Activated CD4-positive, CD25-positive, alpha-beta regulatory T cell (primary cell): Measurements from ENCODE around the gene PTPRD.

Experiments
- DNase-seq, 4 experiments: peaks; one replicate each; lab custom pipeline; 2025; lab: John Stamatoyannopoulos, UW

The PTPRD gene

DNA sequence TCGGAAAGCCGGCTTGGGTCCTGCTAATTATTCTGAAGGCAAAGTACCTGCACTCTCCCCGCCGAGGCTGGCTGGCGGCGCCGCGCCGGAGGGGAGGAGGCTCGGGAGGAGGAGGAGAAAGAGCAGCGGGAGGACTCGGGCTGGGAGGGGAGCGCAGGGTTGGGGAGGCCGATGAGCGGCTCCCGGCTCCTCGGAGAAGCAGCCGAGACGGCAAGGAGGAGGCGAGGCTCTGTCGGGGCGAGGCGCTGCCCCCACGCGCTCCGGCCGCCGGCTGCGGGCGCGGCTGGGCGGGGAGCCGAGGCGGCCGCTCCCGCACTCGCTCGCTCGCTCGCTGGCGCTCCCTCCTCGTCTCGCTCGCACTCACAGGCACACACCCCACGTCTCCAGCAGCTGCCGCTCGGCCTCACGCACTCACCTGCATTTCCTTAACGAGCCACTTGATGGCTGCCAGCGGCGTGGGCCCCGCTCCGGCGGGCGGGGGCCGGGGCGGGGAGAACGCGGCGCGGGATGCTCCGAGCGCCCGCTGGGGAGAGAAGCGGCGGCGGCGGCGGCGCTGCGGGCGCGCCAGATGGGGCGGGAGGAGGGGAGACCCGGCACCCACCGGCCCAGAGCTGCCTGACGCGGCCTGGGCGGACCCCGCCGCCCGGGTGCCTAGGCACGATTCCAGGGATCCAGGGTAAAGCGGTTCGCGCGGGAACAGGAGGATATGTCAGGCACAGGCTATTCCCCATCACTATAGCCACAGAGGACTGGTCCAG lies at the start of gene PTPRD:
TSS of gene PTPRD (minus strand) at position 362 of the 758 bp plus-strand sequence.
- DNase-seq, result no peak

DNA sequence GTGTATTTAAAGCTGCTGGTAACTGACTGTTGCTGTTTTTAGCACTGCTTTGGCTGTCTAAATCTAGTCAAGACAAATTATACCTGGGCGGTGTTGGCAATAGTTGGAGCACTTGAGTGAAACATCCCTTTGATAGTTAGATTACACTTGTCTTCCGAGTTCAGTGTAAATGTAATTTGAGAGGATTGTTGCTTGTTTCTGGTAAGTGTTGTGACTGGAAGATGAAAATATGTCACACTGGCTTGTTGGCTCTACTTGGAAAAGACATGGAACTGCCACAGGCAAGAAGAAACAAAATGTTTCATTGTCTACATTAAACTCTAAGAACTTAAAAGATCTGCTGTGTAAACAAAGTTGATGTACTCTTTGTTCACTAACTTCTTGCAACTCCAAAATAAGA lies 49.2 kb upstream of the PTPRD start:
- DNase-seq, result no peak

DNA sequence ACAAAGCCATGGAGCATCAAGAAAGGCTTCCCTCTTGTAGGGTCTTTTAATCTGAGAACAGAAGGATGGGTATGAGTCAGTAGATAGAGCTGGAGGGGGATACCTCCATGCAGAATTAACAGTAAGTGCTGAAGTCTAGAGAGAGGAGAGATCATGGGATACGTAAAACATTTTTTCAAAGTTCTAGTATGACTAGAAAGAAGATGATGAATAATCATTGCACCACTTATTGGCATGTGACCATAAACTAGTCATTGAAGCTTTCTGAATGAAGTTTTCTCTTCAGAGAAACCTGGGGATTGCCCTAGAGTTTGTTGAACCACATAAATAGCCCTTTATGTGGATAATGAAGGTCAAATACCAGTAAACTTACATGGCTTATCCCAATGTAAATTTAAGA lies 48.6 kb upstream of the PTPRD start:
- no peak for DNase-seq

DNA sequence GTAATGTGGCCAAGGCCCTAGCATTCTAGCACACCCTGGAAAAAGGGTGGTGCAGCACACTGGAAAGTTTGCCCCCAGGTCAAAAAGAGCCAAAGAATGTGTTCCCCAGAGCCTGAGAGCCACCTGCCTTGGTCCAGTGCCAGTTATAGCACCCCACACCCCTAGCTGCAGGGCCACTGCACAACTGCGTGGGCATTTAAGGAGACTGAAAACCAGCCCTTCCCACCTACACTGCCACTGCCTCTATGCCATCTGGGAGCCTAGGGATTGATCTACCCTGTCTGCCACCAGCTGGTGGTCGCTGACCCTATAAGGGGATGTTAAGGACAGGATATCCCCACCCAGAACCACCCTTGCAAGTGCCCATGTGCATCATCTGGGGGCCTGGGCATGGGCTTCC lies 38.2 kb upstream of the PTPRD start:
- no peak for DNase-seq

DNA sequence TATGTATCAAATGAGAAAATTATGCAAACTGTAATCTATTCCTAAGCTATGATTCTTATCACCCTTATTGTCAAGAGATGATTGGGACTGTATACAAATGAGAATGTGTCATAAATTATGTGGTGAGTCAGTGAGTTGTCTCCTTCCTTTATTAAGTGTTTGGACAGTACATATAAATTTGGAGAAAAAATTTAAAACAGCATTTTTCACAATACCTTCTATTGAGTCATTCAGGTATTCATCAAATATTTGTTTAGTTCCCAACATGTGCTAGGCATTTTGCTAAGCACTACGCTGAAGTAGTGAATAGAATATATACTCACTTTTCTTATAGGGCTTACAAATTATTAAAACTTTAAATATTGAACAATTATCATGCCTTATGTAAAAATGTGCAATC lies 36.3 kb upstream of the PTPRD start:
- DNase-seq, result no peak

DNA sequence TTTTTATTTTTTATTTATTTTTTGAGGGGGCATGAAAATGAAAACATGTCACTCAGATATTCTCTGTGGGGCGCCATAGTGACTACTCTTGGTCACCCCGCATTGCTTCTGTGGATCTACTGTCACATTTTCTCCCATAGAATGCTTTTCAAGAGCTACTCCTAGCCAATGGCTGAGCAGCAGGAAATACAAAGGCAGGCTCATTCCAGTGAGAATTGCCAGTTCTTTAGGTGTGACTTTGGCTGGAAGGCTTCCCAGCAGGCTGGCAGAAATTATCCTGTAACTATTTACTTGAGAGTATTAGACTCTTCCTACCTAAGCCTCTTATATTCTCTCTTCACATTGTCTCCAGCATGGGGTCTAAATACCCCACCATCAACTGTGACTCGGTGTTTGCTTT lies 21.0 kb upstream of the PTPRD start:
- no peak for DNase-seq

DNA sequence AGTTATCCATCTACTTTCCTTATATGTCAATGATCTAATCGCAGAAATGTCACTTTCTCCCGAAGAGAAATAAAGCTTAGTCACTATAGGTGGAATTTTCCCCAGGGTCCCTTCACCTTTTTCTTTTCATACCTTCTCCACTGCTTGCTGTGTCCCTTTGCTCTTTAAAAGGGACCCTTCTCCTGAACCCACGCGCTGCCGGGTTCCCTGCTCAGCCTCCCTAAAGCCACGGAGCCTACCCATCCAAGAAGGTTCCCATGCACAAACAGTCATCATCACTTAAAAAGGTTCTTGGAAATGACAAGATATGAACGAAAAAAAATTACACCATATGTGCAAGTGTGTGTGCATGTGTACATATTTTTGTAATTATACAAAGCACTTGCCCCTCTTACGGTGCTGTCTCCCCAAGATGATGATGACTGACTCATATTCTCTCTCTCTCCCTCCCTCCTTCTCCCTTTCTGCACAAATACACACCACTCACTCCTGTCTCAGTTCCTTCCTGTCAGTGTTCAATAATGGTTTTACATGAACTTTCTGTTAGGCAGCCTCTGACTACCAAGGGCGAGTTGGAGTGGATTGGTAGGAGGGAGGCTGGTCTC lies 1.5 kb upstream of the PTPRD start:
- DNase-seq, result no peak

DNA sequence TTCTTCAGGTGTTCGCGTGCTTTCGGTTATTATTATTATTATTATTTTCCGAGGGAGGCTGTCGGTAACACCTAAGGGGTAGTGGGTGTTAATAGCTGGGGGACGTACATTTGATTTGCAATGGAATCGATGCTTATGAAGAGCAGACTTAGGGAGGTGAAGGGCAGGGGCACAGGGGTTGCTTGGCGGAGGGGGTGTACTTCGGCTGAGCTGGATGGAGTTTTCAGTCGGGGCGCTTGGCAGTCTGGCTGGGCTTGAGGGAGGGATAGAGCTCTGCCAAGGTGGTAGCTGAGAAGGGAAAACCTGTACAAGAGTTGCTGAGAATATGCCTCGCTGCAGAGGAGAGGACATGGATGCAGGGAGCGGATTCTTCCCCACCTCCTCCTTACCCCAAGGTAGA lies 617 bp upstream of the PTPRD start:
- DNase-seq, result no peak

DNA sequence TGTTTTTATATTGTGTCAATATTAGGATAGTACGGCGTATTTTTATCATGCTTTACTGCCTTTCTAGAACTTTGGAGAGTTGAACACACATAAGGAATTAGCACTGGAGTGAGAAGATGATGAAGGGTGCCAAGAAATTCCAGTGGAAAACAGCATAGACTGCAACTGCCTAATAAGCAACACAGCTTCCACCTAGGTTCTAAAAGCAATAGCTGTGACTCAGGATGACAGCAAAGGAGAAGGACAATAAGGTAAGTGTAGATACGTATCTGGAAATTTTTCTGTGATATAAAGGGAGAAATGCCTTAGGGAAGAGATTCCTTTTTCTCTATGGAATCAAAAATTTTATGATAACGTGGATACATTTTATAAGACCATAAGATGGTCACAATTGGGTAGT lies 7.4 kb downstream of the PTPRD start:
- no peak for DNase-seq

DNA sequence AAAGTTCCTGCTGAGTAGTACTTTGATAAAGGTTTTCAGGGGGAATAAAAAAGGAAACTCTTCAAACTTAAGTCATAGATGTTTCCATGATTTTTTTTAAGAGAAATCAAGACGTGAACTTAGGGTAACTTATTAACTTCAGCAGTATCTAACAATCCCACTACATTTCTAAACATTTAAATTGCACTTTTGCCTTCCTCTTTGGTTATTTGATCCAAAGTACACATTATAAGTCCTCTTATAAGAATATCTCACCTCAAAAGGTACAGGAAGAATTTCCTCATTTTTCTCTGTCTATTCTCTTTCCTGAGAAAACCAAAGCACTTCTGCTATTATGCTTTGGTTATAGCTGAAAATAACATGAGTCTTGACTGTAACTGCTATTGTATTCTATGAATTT lies 7.9 kb downstream of the PTPRD start:
- no peak for DNase-seq

DNA sequence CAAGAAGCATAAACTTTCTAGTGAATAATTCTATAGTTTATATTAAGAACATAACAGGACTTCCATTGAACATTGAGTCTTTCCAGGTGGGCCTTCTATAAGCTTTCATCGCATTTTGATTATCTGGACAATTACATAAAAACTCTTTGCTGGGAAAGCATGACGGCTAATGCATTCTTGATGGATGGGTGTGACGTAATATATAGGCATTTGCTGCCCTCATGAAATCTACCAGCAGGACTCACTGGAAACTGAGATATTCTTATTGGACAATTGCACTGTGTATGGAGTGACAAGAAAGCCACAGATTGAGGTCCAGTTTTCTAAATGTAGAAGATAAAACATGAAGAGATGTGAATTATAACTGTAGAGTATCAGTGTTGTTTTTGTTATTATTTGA lies 15.0 kb downstream of the PTPRD start:
- no peak for DNase-seq

DNA sequence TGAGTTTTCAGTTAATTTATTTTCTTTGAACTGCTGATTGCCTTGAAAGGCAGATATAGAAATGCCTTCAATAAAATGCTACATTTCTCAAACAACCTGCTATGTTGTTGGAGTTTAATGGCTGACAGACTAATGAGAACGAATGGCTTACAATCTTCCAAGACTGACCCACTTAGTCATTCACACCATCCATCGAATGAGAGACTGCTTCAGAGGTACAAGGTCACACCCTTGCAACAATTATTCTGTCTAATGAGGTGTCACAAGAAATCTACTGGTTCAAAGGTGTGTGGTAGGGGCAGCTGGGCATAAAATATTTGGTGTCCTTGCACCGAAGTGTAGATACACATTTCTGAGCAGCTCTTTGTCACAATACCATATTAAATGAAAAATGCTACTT lies 18.3 kb downstream of the PTPRD start:
- DNase-seq, result no peak

DNA sequence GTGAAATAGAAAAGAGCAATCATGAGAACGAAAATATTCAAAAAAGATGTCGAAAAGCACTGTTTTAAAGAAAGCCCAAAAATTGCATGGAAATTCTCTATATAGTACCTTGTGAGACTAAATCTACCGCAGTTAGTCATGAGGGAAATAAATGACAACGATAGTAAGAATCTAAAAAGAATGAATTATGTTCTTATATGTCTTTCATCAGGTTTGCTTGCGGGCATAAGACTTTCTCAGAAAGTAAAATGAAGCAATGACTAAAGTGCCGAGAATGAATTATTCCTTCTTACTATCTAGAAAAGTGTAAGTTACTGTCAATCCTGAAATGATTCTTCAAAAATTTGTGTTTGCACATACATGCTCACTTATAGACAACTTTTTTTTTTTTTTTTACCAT lies 26.4 kb downstream of the PTPRD start:
- no peak for DNase-seq

DNA sequence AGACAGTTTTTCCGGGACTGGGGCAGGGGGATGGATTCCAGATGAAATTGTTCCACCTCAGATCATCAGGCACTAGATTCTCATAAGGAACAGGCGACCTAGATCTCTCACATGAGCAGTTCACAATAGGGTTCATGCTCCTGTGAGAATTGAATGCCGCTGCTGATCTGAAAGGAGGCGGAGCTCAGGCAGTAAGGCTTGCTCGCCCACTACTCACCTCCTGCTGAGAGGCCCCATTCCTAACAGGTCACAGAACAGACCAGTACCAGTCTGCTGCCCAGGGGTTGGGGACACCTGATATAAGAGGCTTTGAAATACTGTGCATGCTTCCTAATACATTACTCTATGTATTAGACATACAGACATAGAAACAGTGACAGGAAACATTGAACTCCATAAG lies 41.1 kb downstream of the PTPRD start:
- no peak for DNase-seq

DNA sequence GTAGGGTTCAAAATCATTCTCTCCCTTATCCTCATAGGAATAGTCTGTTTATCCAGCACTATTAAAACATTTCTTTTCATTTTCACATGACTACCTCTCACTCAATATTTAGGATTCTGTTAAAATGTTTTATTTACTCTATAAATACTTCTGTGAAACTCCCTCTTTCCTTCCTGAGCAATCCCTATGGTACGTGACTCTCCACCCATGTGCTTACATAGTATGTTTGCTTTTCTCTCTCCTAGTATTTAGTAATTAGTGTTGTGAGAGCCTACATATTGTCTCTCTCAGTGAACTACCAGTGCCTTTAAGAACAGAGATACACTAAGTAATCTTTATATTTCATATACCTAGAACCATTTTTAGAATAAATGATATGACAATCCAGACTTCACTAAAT lies 46.0 kb downstream of the PTPRD start:
- DNase-seq, result no peak

DNA sequence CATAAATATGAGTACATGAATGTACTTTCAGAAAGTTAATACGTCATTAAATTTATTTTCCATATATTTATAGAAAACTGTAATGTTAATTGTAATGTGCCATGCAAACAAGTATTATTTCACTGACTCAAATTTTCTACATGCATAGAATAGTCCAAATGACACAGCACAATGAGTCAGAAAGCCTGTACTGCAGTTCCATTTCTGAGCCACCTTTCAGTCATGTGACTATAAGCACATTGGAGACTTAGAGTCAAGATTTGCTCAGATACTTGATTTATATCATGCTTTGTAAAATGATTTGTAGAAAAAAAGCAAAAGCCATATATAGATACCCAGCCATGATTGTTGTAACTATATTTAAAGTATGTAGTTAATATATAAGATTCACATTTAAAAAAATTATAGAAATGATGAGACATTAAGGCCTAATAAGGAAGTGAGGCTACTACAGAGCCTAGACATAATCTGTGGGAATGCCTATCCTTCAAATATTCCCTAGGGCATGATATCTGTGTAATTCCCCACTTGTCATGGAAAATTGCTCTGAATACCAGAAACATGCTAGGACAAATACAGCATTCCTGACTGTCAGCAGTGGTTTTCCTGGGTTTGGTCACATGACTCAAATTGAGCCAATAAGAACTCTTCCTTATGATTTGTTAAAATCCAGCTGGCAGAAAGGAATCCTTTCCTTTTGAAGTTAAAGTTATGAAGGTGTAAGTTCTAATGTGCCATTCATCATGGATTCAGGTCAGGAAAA lies 50.0 kb downstream of the PTPRD start:
- no peak for DNase-seq

DNA sequence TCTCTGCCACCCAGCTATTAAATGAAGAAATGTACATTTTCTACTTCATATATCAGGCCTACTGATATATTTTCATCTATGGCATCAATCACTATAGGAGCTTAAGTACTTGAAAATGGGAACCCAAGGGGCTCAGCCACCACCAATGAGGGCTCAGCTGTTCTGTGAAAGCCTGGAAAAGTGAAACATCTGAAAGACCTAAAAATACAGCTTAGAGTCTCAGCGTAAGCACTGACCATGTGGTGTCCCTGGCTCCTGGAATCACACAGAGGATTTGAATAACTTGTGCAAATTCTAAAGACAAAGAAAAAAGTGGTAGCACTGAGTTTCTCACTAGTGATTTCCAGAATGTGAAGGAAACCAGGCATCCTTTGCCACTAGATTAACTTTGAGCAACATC lies 64.5 kb downstream of the PTPRD start:
- DNase-seq, result no peak

DNA sequence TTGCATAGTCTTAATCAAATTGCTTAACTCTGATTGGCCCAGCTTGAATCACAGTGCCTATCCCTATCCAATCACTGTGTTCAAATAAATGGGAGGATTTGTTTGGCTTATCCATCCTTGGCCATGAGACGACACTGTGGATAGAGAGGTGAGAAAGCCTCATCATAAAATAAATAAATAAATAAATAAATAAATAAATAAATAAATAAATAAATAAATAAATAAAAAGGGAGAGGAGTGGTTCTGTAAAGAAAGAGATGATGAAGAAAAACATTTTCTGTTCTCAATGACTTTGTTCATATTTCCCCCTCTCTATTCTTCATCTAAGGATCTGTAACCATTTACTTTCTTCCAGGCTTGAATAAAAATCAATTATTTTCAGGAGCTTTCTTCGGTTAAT lies 74.7 kb downstream of the PTPRD start:
- DNase-seq, result no peak

DNA sequence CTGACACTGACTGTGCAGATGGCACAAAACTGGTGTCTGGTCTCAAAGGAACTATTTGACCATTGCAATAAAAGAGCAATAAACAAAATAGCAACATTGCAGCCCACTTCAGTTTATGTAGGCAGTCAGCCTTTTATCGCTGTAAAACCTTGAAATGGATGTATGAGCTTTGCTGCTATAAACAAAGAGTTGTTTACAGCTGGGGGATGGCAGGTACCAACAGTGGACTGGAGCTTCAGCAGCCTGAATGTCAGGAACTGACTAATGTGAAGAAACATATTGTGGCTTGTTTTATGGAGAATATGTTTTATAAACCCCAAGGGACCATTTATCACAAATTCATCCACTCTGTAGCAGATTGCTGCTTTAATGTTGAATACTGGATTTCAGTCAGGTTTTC lies 78.0 kb downstream of the PTPRD start:
- DNase-seq, result no peak

DNA sequence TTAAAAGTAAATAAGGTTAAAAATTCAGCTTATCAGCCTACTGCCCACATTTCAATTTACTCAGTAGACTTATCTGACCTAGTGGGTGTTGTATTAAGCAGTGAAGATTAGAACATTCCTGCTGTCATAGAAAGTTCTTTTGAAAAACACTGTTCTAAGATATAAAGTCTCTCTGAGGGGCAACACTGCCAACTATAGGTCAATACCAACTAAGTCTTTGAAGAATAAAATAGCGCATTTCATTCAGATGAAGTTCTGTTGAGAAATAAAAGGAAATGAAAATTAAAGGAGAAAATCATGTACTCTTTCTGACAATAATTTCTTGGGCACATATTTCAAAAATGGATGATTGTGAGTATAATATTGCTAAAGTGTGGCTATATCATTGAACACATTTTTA lies 86.8 kb downstream of the PTPRD start:
- no peak for DNase-seq

DNA sequence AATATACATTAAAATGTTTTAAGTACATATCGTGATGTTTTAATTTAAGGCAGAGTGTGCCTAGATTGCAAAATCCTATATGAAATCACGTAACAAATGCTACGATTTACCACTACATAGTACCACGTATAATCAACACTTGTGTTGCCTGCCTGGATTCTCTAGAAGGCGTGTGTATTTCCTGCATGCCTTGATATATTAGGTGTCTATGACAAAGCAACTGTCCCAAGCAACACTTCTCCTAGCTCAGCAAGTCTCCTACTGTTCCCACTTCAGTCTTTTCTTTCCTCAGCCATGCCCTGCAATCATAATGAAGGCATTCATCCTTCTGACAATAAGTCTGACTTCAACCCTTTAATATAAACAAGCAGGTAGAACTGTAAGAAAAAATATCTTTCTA lies 89.6 kb downstream of the PTPRD start:
- no peak for DNase-seq

DNA sequence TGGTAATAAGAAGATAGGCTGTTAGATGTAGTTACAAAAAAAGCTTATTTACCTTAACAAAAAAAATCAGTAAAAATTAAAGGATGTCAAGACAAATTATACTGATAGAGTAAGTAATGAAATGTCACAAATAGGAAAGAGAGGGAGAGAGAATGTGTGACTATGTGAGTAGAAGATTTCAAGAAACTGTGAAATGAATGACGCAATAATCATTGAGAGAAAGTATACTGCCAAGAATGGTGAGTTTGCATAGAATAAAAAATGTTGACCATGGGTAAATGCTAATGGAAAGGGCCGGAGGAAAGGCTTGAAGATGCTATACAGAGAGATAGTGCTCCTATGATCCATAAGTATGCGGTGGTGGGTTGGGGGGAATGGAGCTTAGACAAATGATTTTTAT lies 100.7 kb downstream of the PTPRD start:
- DNase-seq, result no peak

DNA sequence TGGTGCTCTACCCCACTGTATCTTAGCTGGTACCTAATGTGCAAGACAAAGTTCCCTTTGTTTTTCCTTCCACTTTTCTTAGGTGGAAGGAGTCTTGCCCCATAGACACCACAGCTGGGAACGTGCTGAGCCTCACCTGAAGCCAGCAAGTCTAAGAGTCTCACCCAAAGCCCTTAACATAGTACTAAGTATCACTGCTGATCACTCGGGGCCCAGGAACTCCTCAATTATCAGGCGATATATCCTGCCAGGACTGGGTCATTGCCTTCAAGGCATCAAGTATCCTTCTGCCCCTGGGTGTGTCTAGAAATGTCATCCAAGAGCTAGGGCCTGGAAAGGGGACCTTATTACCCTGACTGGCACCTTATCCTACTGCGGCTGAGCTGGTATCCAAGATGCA lies 123.9 kb downstream of the PTPRD start:
- DNase-seq, result no peak
